HepG2 (cell line): ENCODE data around the gene MNX1. TPM values are rescaled to one million over a fixed set of nuclear protein-coding genes. Genes with fewer than 3 reads are reported as not detected.

Experiments
- ATAC-seq: fragments of 200-7000 bp; cut with Tn5 transposase; 3 replicates; pipeline ENCODE4 v1.9.1; 2020; ENCODE audit warnings: mild to moderate bottlenecking, moderate library complexity
- BruUV-seq: library from RNA; stranded (reverse); fragments of 400-500 nt; replicated peaks from 2 replicates; lab custom pipeline; 2021; lab: Mats Ljungman, UMichigan
- CTCF ChIA-PET: fragments of 300-600 bp; formaldehyde crosslinking; extraction: SDS; loops from one replicate; lab custom pipeline; 2021; ENCODE audit warnings: low total read pairs, inconsistent platforms, low intra/inter-chr PET ratio; lab: Yijun Ruan, JAX
- POLR2A ChIA-PET: fragments of 350-600 bp; sonication (Branson Sonifier 250); formaldehyde crosslinking; loops from one replicate; lab custom pipeline; 2020; ENCODE audit warnings: antibody characterized with exemption, inconsistent platforms; lab: Yijun Ruan, JAX
- DNase-seq: peaks from one replicate; pipeline ENCODE4 v3.0.0-alpha.2; 2015; ENCODE audit warnings: low spot score
- FAIRE-seq: peaks from 3 replicates; lab custom pipeline; 2011; peaks lifted over from hg19 to GRCh38; lab: Jason Lieb, UNC
- H2AFZ ChIP-seq: one replicate; pipeline ENCODE4 v1.6.1; 2011; ENCODE audit warnings: low read length, inconsistent platforms
- H3K27ac ChIP-seq: fragments of 300-600 bp; 3 replicates; pipeline ENCODE4 v1.8.0; 2011; ENCODE audit warnings: mixed run types, mild to moderate bottlenecking, mixed read lengths, low read length, inconsistent platforms; ENCODE audit not compliant: insufficient read depth; ENCODE audit errors: extremely low read length
- H3K27me3 ChIP-seq, 2 experiments: fragments of 200-600 bp in 1 of 2; 2 replicates in 1 of 2; 3 replicates in 1 of 2; pipeline versions ENCODE4 v1.6.0 to v1.8.0; 2011; ENCODE audit warnings: low read length in 2 of 2, mild to moderate bottlenecking in 2 of 2, moderate library complexity in 2 of 2, inconsistent platforms in 1 of 2; ENCODE audit not compliant: insufficient read depth in 2 of 2, control insufficient read depth in 1 of 2
- H3K36me3 ChIP-seq, 2 experiments: fragments of 200-600 bp in 1 of 2; replicated peaks in 1 of 2; 2 replicates in 1 of 2; 3 replicates in 1 of 2; pipeline versions ENCODE4 v1.5.1 to v1.8.0; 2011; ENCODE audit warnings: low read length in 2 of 2, inconsistent platforms in 1 of 2; ENCODE audit not compliant: insufficient read depth in 2 of 2, control insufficient read depth in 1 of 2
- H3K4me1 ChIP-seq: 2 replicates; pipeline ENCODE4 v1.5.1; 2012; ENCODE audit warnings: low read length, inconsistent platforms; ENCODE audit not compliant: insufficient read depth
- H3K4me2 ChIP-seq: 2 replicates; pipeline ENCODE4 v1.6.0; 2011; ENCODE audit warnings: low read depth, low read length, inconsistent platforms
- H3K4me3 ChIP-seq, 3 experiments: fragments of 200-600 bp in 1 of 3; sonication (generic), shearing (Covaris generic) in 1 of 3; replicated peaks in 1 of 3; 2 replicates each; pipeline ENCODE4 v1.5.1; 2011 to 2016; ENCODE audit warnings: low read length in 3 of 3, inconsistent platforms in 2 of 3, low read depth in 2 of 3, mild to moderate bottlenecking in 2 of 3, control low read depth in 1 of 3, mixed read lengths in 1 of 3; ENCODE audit not compliant: insufficient read depth in 1 of 3
- H3K79me2 ChIP-seq: one replicate; pipeline ENCODE4 v1.6.1; 2011; ENCODE audit warnings: low read length, inconsistent platforms; ENCODE audit not compliant: insufficient read depth
- H3K9ac ChIP-seq: 2 replicates; pipeline ENCODE4 v1.6.0; 2011; ENCODE audit warnings: mild to moderate bottlenecking, low read depth, low read length, inconsistent platforms; ENCODE audit not compliant: insufficient read depth
- H3K9me3 ChIP-seq: 2 replicates; pipeline ENCODE4 v1.5.1; 2012; ENCODE audit warnings: mild to moderate bottlenecking, low read length
- H4K20me1 ChIP-seq: 2 replicates; pipeline ENCODE4 v1.6.0; 2011; ENCODE audit warnings: inconsistent platforms, mild to moderate bottlenecking, low read length, moderate library complexity; ENCODE audit not compliant: insufficient read depth
- AFF4 ChIP-seq: sonication (generic); formaldehyde crosslinking; IDR thresholded peaks from 2 replicates; pipeline ENCODE4 v1.4.0; 2020; ENCODE audit warnings: missing genetic modification reagents
- CEBPB ChIP-seq: IDR thresholded peaks from 2 replicates; pipeline ENCODE4 v1.6.1; 2011; ENCODE audit warnings: low read depth, low read length, improper control_type of control experiment, borderline replicate concordance
- ELF4 ChIP-seq: sonication (generic); formaldehyde crosslinking; IDR thresholded peaks from 2 replicates; pipeline ENCODE4 v1.5.0; 2020; ENCODE audit warnings: missing genetic modification reagents, mild to moderate bottlenecking, moderate library complexity, borderline replicate concordance
- LBX2 ChIP-seq: sonication (generic); formaldehyde crosslinking; IDR thresholded peaks from 2 replicates; pipeline ENCODE4 v1.5.0; 2020; ENCODE audit warnings: missing genetic modification reagents, mild to moderate bottlenecking, borderline replicate concordance
- MEIS1 ChIP-seq: sonication (generic); formaldehyde crosslinking; IDR thresholded peaks from 2 replicates; pipeline ENCODE4 v1.9.0; 2021; ENCODE audit warnings: mild to moderate bottlenecking, missing genetic modification reagents, moderate library complexity, borderline replicate concordance
- NPAS2 ChIP-seq: sonication (generic); formaldehyde crosslinking; IDR thresholded peaks from 2 replicates; pipeline ENCODE4 v1.8.0; 2022; ENCODE audit warnings: mild to moderate bottlenecking, missing genetic modification reagents, borderline replicate concordance
- PRMT3 ChIP-seq: sonication (generic); formaldehyde crosslinking; IDR thresholded peaks from 2 replicates; pipeline ENCODE4 v1.8.1; 2022; ENCODE audit warnings: low read depth, mild to moderate bottlenecking, moderate library complexity, missing genetic modification reagents, borderline replicate concordance
- ZFYVE20 ChIP-seq: sonication (generic); formaldehyde crosslinking; IDR thresholded peaks from 2 replicates; pipeline ENCODE4 v1.8.0; 2023; ENCODE audit warnings: low read depth, mild to moderate bottlenecking, moderate library complexity, missing genetic modification reagents, borderline replicate concordance
- ZNF17 ChIP-seq: sonication (generic); formaldehyde crosslinking; IDR thresholded peaks from 2 replicates; pipeline ENCODE4 v1.5.0; 2020; ENCODE audit warnings: mild to moderate bottlenecking, missing genetic modification reagents
- ZNF850 ChIP-seq: sonication (generic); formaldehyde crosslinking; conservative IDR thresholded peaks from 2 replicates; pipeline ENCODE4 v1.9.0; 2021; ENCODE audit warnings: mild to moderate bottlenecking, missing genetic modification reagents
- ZSCAN31 ChIP-seq: sonication (generic); formaldehyde crosslinking; IDR thresholded peaks from 2 replicates; pipeline ENCODE4 v1.5.0; 2020; ENCODE audit warnings: low read depth, mild to moderate bottlenecking, missing genetic modification reagents
- WGBS: methylation state at CpG from one replicate; pipeline ENCODE4 v1.1.6; 2017; ENCODE audit warnings: low lambda C conversion rate; 5-methylcytosine and 5-hydroxymethylcytosine counted together
- in situ Hi-C: cut with HindIII; loops from 2 replicates; pipeline ENCODE4 v1.10.0; 2017; ENCODE audit warnings: low pct_unique_long_range_greater_than_20kb; ENCODE audit not compliant: extremely low pct_ligation_motif_present
- intact Hi-C: fragments of 100-400 bp; cut with micrococcal nuclease; formaldehyde crosslinking; loops from one replicate; pipeline ENCODE4 v1.10.0; 2022; ENCODE audit not compliant: unreplicated experiment
- polyA plus RNA-seq, 8 experiments: library from polyadenylated mRNA; depleted of rRNA in 3 of 8; stranded (reverse) in 7 of 8; unstranded in 1 of 8; fragments of >200 nt; fragmentation: Illumina TruSeq in 4 of 8; extraction: Trizol in 4 of 8; gene quantifications; 2 replicates each; pipeline versions ENCODE4 v1.2.1 to v1.2.3, GENCODE V29; 2011 to 2016; ENCODE audit warnings: low read depth in 4 of 8, missing spikeins in 1 of 8, mixed read lengths in 1 of 8; ENCODE audit not compliant: insufficient read depth in 1 of 8
- total RNA-seq, 5 experiments: library from RNA; depleted of rRNA; stranded (reverse); fragments of >200 nt; fragmentation: Illumina TruSeq; extraction: Trizol; gene quantifications; 2 replicates each; pipeline ENCODE4 v1.2.3, GENCODE V29; 2016; ENCODE audit warnings: low read depth in 1 of 5

Gene MNX1
- total and polyA plus RNA-seq, 2 of the 13 experiments (the other 11 are each of a cell fraction or from before 2014, with no cell fraction given): 0.94 to 6.1 TPM

GRCh38 chr7:157046681-157047080, 36.2 kb upstream of the MNX1 start (continued):
- TF ChIP-seq NPAS2 (no peak), MEIS1 (CRISPR knock-in tag) (no peak), ZFYVE20 (CRISPR knock-in tag) (no peak), PRMT3 (CRISPR knock-in tag) (no peak), ZNF850 (CRISPR knock-in tag) (no peak), LBX2 (CRISPR knock-in tag) (no peak), ZNF17 (no peak)

GRCh38 chr7:157044943-157045660, 34.6 kb upstream of the MNX1 start:
- Histone ChIP-seq H4K20me1 (no peaks in the 10 kb centered on the region), H3K4me3 (no peak overlapping the region), H3K9me3 (no peaks in the 10 kb centered on the region), H2AFZ (no peak overlapping the region), H3K79me2 (no peaks in the 10 kb centered on the region), H3K4me2 (no peak overlapping the region), H3K27me3 (peaks cover 12 to 85% of the 10 kb centered on the region in 2 experiments), H3K36me3 (no peaks in the 10 kb centered on the region), H3K27ac (no peak overlapping the region), H3K9ac (no peak overlapping the region), H3K4me1 (peaks cover 14% of the 10 kb centered on the region)
- no peak for FAIRE-seq
- no peak for DNase-seq
- no peak for ATAC-seq
- POLR2A ChIA-PET: no interaction called here
- TF ChIP-seq CEBPB: no peak
- TF ChIP-seq ZSCAN31 (CRISPR knock-in tag): no peak
- TF ChIP-seq ELF4: no peak
- TF ChIP-seq AFF4: no peak
- in situ Hi-C loops (no loop called here), intact Hi-C loops (no loop called here)
- 40% methylated on average over 6 of the region's 30 CpGs for WGBS
- no TSS peak for BruUV-seq
- CTCF ChIA-PET: no interaction called here
